IPS-15b (cell line): ENCODE results near the gene LRRC17.
A peak's percentile ranks its signal among the peaks of the same experiment; 100 is the strongest.

ENCODE experiments used
- H3K27me3 ChIP-seq: one replicate; pipeline ENCODE4 v1.6.1; 2013; ENCODE audit warnings: low read length; ENCODE audit not compliant: control insufficient read depth, insufficient read depth
- H3K36me3 ChIP-seq: one replicate; pipeline ENCODE4 v1.6.1; 2013; ENCODE audit warnings: low read length; ENCODE audit not compliant: control insufficient read depth, insufficient read depth
- H3K4me1 ChIP-seq: one replicate; pipeline ENCODE4 v1.6.1; 2013; ENCODE audit warnings: mild to moderate bottlenecking, low read length; ENCODE audit not compliant: control insufficient read depth, insufficient read depth
- H3K4me3 ChIP-seq: one replicate; pipeline ENCODE4 v1.5.1; 2013; ENCODE audit warnings: low read depth, low read length
- H3K9ac ChIP-seq: one replicate; pipeline ENCODE4 v1.6.1; 2013; ENCODE audit warnings: low read depth, mild to moderate bottlenecking, low read length
- H3K9me3 ChIP-seq: one replicate; pipeline ENCODE4 v1.6.1; 2013; ENCODE audit warnings: mild to moderate bottlenecking, low read length; ENCODE audit not compliant: control insufficient read depth, insufficient read depth

Gene LRRC17

GRCh38 chr7:102927312-102927933, 14.6 kb downstream of the LRRC17 start:
- H3K36me3 ChIP-seq, result no peaks in the 10 kb centered on the region
- H3K9ac ChIP-seq, result no peak overlapping the region
- no peaks in the 10 kb centered on the region for H3K4me1 ChIP-seq
- no peaks in the 10 kb centered on the region for H3K9me3 ChIP-seq
- no peak overlapping the region for H3K4me3 ChIP-seq
- H3K27me3 ChIP-seq, result no peaks in the 10 kb centered on the region

GRCh38 chr7:102931757-102932156, 19.0 kb downstream of the LRRC17 start:
- no peaks in the 10 kb centered on the region for H3K36me3 ChIP-seq
- H3K27me3 ChIP-seq, result no peaks in the 10 kb centered on the region
- H3K9ac ChIP-seq, result no peak overlapping the region
- peaks cover 29% of the 10 kb centered on the region for H3K4me1 ChIP-seq
- H3K9me3 ChIP-seq, result no peaks in the 10 kb centered on the region
- no peak overlapping the region for H3K4me3 ChIP-seq

GRCh38 chr7:102933763-102934162, 21.0 kb downstream of the LRRC17 start:
- H3K4me1 ChIP-seq, result peaks cover 30% of the 10 kb centered on the region
- peak overlapping the region; percentile 32 for H3K9ac ChIP-seq
- no peaks in the 10 kb centered on the region for H3K9me3 ChIP-seq
- no peaks in the 10 kb centered on the region for H3K27me3 ChIP-seq
- H3K4me3 ChIP-seq, result no peak overlapping the region
- H3K36me3 ChIP-seq, result no peaks in the 10 kb centered on the region

- Histone ChIP-seq H3K36me3 (no peaks in the 10 kb centered on the region), H3K4me3 (no peak overlapping the region), H3K4me1 (peaks cover 34% of the 10 kb centered on the region), H3K9me3 (no peaks in the 10 kb centered on the region), H3K27me3 (no peaks in the 10 kb centered on the region), H3K9ac (peak overlapping the region; percentile 32)
Observed at GRCh38 chr7:102934239-102934638, 21.4 kb downstream of the LRRC17 start.

- Histone ChIP-seq H3K9ac (no peak overlapping the region), H3K9me3 (no peaks in the 10 kb centered on the region), H3K36me3 (no peaks in the 10 kb centered on the region), H3K27me3 (no peaks in the 10 kb centered on the region), H3K4me1 (peaks cover 34% of the 10 kb centered on the region), H3K4me3 (no peak overlapping the region)
Observed at GRCh38 chr7:102934701-102935100, 21.9 kb downstream of the LRRC17 start.

- peaks cover 34% of the 10 kb centered on the region for H3K4me1 ChIP-seq
- H3K9me3 ChIP-seq, result no peaks in the 10 kb centered on the region
- no peaks in the 10 kb centered on the region for H3K27me3 ChIP-seq
- H3K9ac ChIP-seq, result no peak overlapping the region
- no peaks in the 10 kb centered on the region for H3K36me3 ChIP-seq
- H3K4me3 ChIP-seq, result no peak overlapping the region
Observed at GRCh38 chr7:102935450-102936115, 22.8 kb downstream of the LRRC17 start.

- H3K9me3 ChIP-seq, result no peaks in the 10 kb centered on the region
- H3K27me3 ChIP-seq, result no peaks in the 10 kb centered on the region
- H3K4me3 ChIP-seq, result no peak overlapping the region
- peaks cover 48% of the 10 kb centered on the region for H3K4me1 ChIP-seq
- no peak overlapping the region for H3K9ac ChIP-seq
- H3K36me3 ChIP-seq, result no peaks in the 10 kb centered on the region
Observed at GRCh38 chr7:102938679-102939078, 25.9 kb downstream of the LRRC17 start.

GRCh38 chr7:102942181-102942866, 29.5 kb downstream of the LRRC17 start:
- Histone ChIP-seq H3K27me3 (no peaks in the 10 kb centered on the region), H3K36me3 (no peaks in the 10 kb centered on the region), H3K9ac (peak overlapping the region; percentile 10), H3K4me3 (peak overlapping the region; percentile 19), H3K9me3 (no peaks in the 10 kb centered on the region), H3K4me1 (peaks cover 40% of the 10 kb centered on the region)

GRCh38 chr7:102942868-102943267, 30.1 kb downstream of the LRRC17 start:
- H3K36me3 ChIP-seq, result no peaks in the 10 kb centered on the region
- no peaks in the 10 kb centered on the region for H3K9me3 ChIP-seq
- H3K9ac ChIP-seq, result peak overlapping the region; percentile 10
- H3K27me3 ChIP-seq, result no peaks in the 10 kb centered on the region
- peaks cover 40% of the 10 kb centered on the region for H3K4me1 ChIP-seq
- H3K4me3 ChIP-seq, result no peak overlapping the region

- peaks cover 40% of the 10 kb centered on the region for H3K4me1 ChIP-seq
- no peaks in the 10 kb centered on the region for H3K36me3 ChIP-seq
- no peak overlapping the region for H3K4me3 ChIP-seq
- H3K9ac ChIP-seq, result no peak overlapping the region
- H3K9me3 ChIP-seq, result no peaks in the 10 kb centered on the region
- H3K27me3 ChIP-seq, result no peaks in the 10 kb centered on the region
Observed at GRCh38 chr7:102943423-102944169, 30.8 kb downstream of the LRRC17 start.

GRCh38 chr7:102944241-102944640, 31.4 kb downstream of the LRRC17 start:
- Histone ChIP-seq H3K9ac (no peak overlapping the region), H3K4me1 (peaks cover 36% of the 10 kb centered on the region), H3K27me3 (no peaks in the 10 kb centered on the region), H3K4me3 (no peak overlapping the region), H3K36me3 (no peaks in the 10 kb centered on the region), H3K9me3 (no peaks in the 10 kb centered on the region)
